ENCODE results near the gene TRIM46. TPM values are rescaled to one million over a fixed set of nuclear protein-coding genes. Genes with fewer than 3 reads are reported as not detected.
"Not testable (repeated sequence)": the region's sequence is repeated elsewhere in the genome, so short reads cannot be mapped to it uniquely, and the experiment has no call there.

Gene TRIM46
- total RNA-seq, 1 donor from 2014 or later, result 0.22 TPM

- intact Hi-C loops (cut with micrococcal nuclease), result no loop called here
- DNase-seq (peak; percentile 21), ATAC-seq (no peak)
Observed at GRCh38 chr1:155184351-155184811, 10.7 kb downstream of the TRIM46 start.

- intact Hi-C loops (cut with micrococcal nuclease), result no loop called here
- peak; percentile 84 for ATAC-seq
- peak; percentile 69 for DNase-seq
Observed at GRCh38 chr1:155184835-155185782, 11.5 kb downstream of the TRIM46 start.

- DNase-seq (no peak), ATAC-seq (no peak)
- intact Hi-C loops (cut with micrococcal nuclease), result no loop called here
Observed at GRCh38 chr1:155185783-155186066, 12.1 kb downstream of the TRIM46 start.

- DNase-seq (peak; percentile 19), ATAC-seq (no peak)
- intact Hi-C loops (cut with micrococcal nuclease), result no loop called here
Observed at GRCh38 chr1:155186067-155186793, 12.6 kb downstream of the TRIM46 start.

- intact Hi-C loops (cut with micrococcal nuclease), result no loop called here
- no peak for ATAC-seq
- no peak for DNase-seq
Observed at GRCh38 chr1:155186794-155187455, 13.3 kb downstream of the TRIM46 start.

GRCh38 chr1:155187456-155187891, 13.8 kb downstream of the TRIM46 start:
- no peak for ATAC-seq
- intact Hi-C loops (cut with micrococcal nuclease), result no loop called here
- peak; percentile 25 for DNase-seq

- DNase-seq, result peak; percentile 14
- ATAC-seq, result no peak
- intact Hi-C loops (cut with micrococcal nuclease), result no loop called here
Observed at GRCh38 chr1:155188268-155188667, 14.6 kb downstream of the TRIM46 start.

GRCh38 chr1:155189926-155190325, 16.3 kb downstream of the TRIM46 start:
- ATAC-seq; intact Hi-C loops (cut with micrococcal nuclease): not testable (repeated sequence)
- peak; percentile 18 for DNase-seq

- intact Hi-C loops (cut with micrococcal nuclease), result no loop called here
- no peak for ATAC-seq
- DNase-seq, result no peak
Observed at GRCh38 chr1:155191904-155192303, 18.3 kb downstream of the TRIM46 start.

- DNase-seq (no peak), ATAC-seq (peak; percentile 0)
- intact Hi-C loops (cut with micrococcal nuclease), result no loop called here
Observed at GRCh38 chr1:155192346-155193274, 19.0 kb downstream of the TRIM46 start.

GRCh38 chr1:155193275-155193990, 19.8 kb downstream of the TRIM46 start:
- intact Hi-C loops (cut with micrococcal nuclease), result no loop called here
- ATAC-seq (peak; percentile 87), DNase-seq (peak; percentile 91)

GRCh38 chr1:155193991-155194240, 20.3 kb downstream of the TRIM46 start:
- ATAC-seq; intact Hi-C loops (cut with micrococcal nuclease); DNase-seq: not testable (repeated sequence)

- no peak for ATAC-seq
- intact Hi-C loops (cut with micrococcal nuclease), result no loop called here
- DNase-seq, result no peak
Observed at GRCh38 chr1:155195201-155196102, 21.8 kb downstream of the TRIM46 start.

GRCh38 chr1:155196103-155196892, 22.6 kb downstream of the TRIM46 start:
- intact Hi-C loops (cut with micrococcal nuclease), result no loop called here
- ATAC-seq (no peak), DNase-seq (no peak)

- intact Hi-C loops (cut with micrococcal nuclease), result no loop called here
- ATAC-seq, result no peak
- no peak for DNase-seq
Observed at GRCh38 chr1:155196893-155197638, 23.4 kb downstream of the TRIM46 start.

All from left ventricle myocardium superior (tissue), 1 donor.